Right cardiac atrium (tissue), 5 donors: ENCODE data around the gene TUBB1. TPM values are rescaled to one million over a fixed set of nuclear protein-coding genes. Genes with fewer than 3 reads are reported as not detected.
"Not testable (repeated sequence)": the region's sequence is repeated elsewhere in the genome, so short reads cannot be mapped to it uniquely, and the experiment has no call there.

Source experiments
- ATAC-seq, 2 donors: fragments of 200-7000 bp; cut with Tn5 transposase; one replicate each; pipeline versions ENCODE4 v1.8.0 to v1.9.1; 2020; ENCODE audit warnings: moderate library complexity in 2 of 2, mild to moderate bottlenecking in 1 of 2
- DNase-seq, 3 donors: peaks; one replicate each; pipeline ENCODE4 v3.0.0-alpha.2; 2020
- H3K27ac ChIP-seq: one replicate; pipeline ENCODE4 v1.5.1; 2013; ENCODE audit warnings: mild to moderate bottlenecking, low read length, control low read depth, moderate library complexity
- H3K27me3 ChIP-seq: one replicate; pipeline ENCODE4 v1.6.1; 2013; ENCODE audit not compliant: control insufficient read depth, insufficient read depth
- H3K4me1 ChIP-seq: one replicate; pipeline ENCODE4 v1.6.1; 2013; ENCODE audit warnings: low read length; ENCODE audit not compliant: control insufficient read depth, insufficient read depth
- H3K4me3 ChIP-seq: one replicate; pipeline ENCODE4 v1.5.1; 2013; ENCODE audit warnings: low read length, control low read depth
- H3K9me3 ChIP-seq: one replicate; pipeline ENCODE4 v1.6.1; 2013; ENCODE audit warnings: low read length; ENCODE audit not compliant: control insufficient read depth
- WGBS: extraction: QIAGEN DNeasy Blood & Tissue Kit; methylation state at CpG from one replicate; pipeline ENCODE4 v1.1.7; 2013; 5-methylcytosine and 5-hydroxymethylcytosine counted together
- intact Hi-C, 4 donors: fragments of 100-400 bp; cut with DNase I; formaldehyde crosslinking; loops; one replicate each; pipeline versions ENCODE4 v1.11.0 to v1.14.0; 2022 to 2023
- polyA plus RNA-seq: library from polyadenylated mRNA; stranded (reverse); fragments of 200-250 nt; gene quantifications from one replicate; pipeline ENCODE4 v1.2.3, GENCODE V29; 2013
- total RNA-seq, 4 donors: library from RNA; stranded (reverse); fragmentation: NEBNext Ultra II Directional; extraction: Animal tissue kit (Norgen Biotek cat#: 25700); gene quantifications; one replicate each; pipeline ENCODE4 v1.2.1, GENCODE V29; 2021
- donor health status: healthy with polysubstance abuse.
- donor health status: DM: no; HTN: yes; CAD: no.
- donor health status: DM: no; HTN: no; CAD: no.
- donor health status: DM: no; HTN: yes; CAD: no; lungs with severe emphysema.
- donor health status: DM: yes; HTN: yes; CAD: no.

Gene TUBB1
- total and polyA plus RNA-seq, 5 donors = 0.09 to 0.17 (median 0.12) TPM; not detected in 1

GRCh38 chr20:59007665-59008511 lies 11.3 kb upstream of the TUBB1 start:
- intact Hi-C loops = no loop called here
- peak overlapping the region; percentile 76 for H3K4me3 ChIP-seq
- no peaks in the 10 kb centered on the region for H3K9me3 ChIP-seq
- H3K27me3 ChIP-seq = no peaks in the 10 kb centered on the region
- H3K27ac ChIP-seq = no peak overlapping the region
- WGBS = 84% methylated on average over 24 of the region's 24 CpGs
- DNase-seq (peak; percentile 54 to 79 (median 78)), ATAC-seq (no peak)
- peaks cover 12% of the 10 kb centered on the region for H3K4me1 ChIP-seq

- ATAC-seq = no peak
- 83% methylated on average over 8 of the region's 8 CpGs for WGBS
- Histone ChIP-seq H3K27ac (no peak overlapping the region), H3K4me3 (no peak overlapping the region), H3K4me1 (peaks cover 12% of the 10 kb centered on the region), H3K27me3 (no peaks in the 10 kb centered on the region), H3K9me3 (no peaks in the 10 kb centered on the region)
- no peak for DNase-seq
- intact Hi-C loops = no loop called here
Observed at GRCh38 chr20:59008715-59009336, 10.4 kb upstream of the TUBB1 start.

GRCh38 chr20:59010321-59010994 lies 8.8 kb upstream of the TUBB1 start:
- no peak for ATAC-seq
- WGBS = 76% methylated on average over 8 of the region's 8 CpGs
- peaks cover 12% of the 10 kb centered on the region for H3K4me1 ChIP-seq
- no peaks in the 10 kb centered on the region for H3K27me3 ChIP-seq
- intact Hi-C loops = loop anchor here in 1 of 4 donors (10.0 kb wide), 1 partner anchor 116 kb away; no protein-coding TSS in a partner anchor
- no peak overlapping the region for H3K4me3 ChIP-seq
- no peak for DNase-seq
- no peaks in the 10 kb centered on the region for H3K9me3 ChIP-seq
- H3K27ac ChIP-seq = peak overlapping the region; percentile 1

GRCh38 chr20:59010995-59011873 lies 8.0 kb upstream of the TUBB1 start:
- DNase-seq = peak in 2 of 3 donors; percentile 51 to 79
- intact Hi-C loops = loop anchor here in 1 of 4 donors (10.0 kb wide), 1 partner anchor 116 kb away; no protein-coding TSS in a partner anchor
- H3K4me3 ChIP-seq = no peak overlapping the region
- peaks cover 10% of the 10 kb centered on the region for H3K4me1 ChIP-seq
- no peaks in the 10 kb centered on the region for H3K27me3 ChIP-seq
- WGBS = 47% methylated on average over 17 of the region's 17 CpGs
- H3K27ac ChIP-seq = peak overlapping the region; percentile 33
- H3K9me3 ChIP-seq = no peaks in the 10 kb centered on the region
- ATAC-seq = peak; percentile 16 to 43

- intact Hi-C loops = loop anchor here in 1 of 4 donors (10.0 kb wide), 1 partner anchor 117 kb away; no protein-coding TSS in a partner anchor
- 89% methylated on average over 3 of the region's 3 CpGs for WGBS
Observed at GRCh38 chr20:59011874-59012157, 7.4 kb upstream of the TUBB1 start.

GRCh38 chr20:59013031-59013951 lies 5.9 kb upstream of the TUBB1 start:
- peaks cover 10% of the 10 kb centered on the region for H3K4me1 ChIP-seq
- no peaks in the 10 kb centered on the region for H3K9me3 ChIP-seq
- no peak overlapping the region for H3K27ac ChIP-seq
- ATAC-seq (no peak), DNase-seq (no peak)
- no peak overlapping the region for H3K4me3 ChIP-seq
- H3K27me3 ChIP-seq = no peaks in the 10 kb centered on the region
- 90% methylated on average over 17 of the region's 17 CpGs for WGBS
- intact Hi-C loops = loop anchor here in 1 of 4 donors (10.0 kb wide), 1 partner anchor 118 kb away; no protein-coding TSS in a partner anchor

More at GRCh38 chr20:59011874-59012157, 7.4 kb upstream of the TUBB1 start:
- ATAC-seq, H3K4me1 ChIP-seq, H3K27ac ChIP-seq, DNase-seq, H3K27me3 ChIP-seq, H3K4me3 ChIP-seq, H3K9me3 ChIP-seq: not testable (repeated sequence)

- DNase-seq (no peak), ATAC-seq (no peak)
- H3K9me3 ChIP-seq = no peaks in the 10 kb centered on the region
- no peaks in the 10 kb centered on the region for H3K27me3 ChIP-seq
- no peak overlapping the region for H3K4me3 ChIP-seq
- H3K27ac ChIP-seq = peak overlapping the region; percentile 38
- 68% methylated on average over 13 of the region's 13 CpGs for WGBS
- intact Hi-C loops = loop anchor here in 1 of 4 donors (10.0 kb wide), 1 partner anchor 119 kb away; no protein-coding TSS in a partner anchor
- H3K4me1 ChIP-seq = peaks cover 10% of the 10 kb centered on the region
Observed at GRCh38 chr20:59013959-59014608, 5.1 kb upstream of the TUBB1 start.

- Histone ChIP-seq H3K4me1 (peaks cover 10% of the 10 kb centered on the region), H3K27ac (peak overlapping the region; percentile 19), H3K27me3 (no peaks in the 10 kb centered on the region), H3K4me3 (no peak overlapping the region), H3K9me3 (no peaks in the 10 kb centered on the region)
- 65% methylated on average over 17 of the region's 17 CpGs for WGBS
- ATAC-seq = peak; percentile 22 to 25
- intact Hi-C loops = loop anchor here in 1 of 4 donors (10.0 kb wide), 1 partner anchor 120 kb away; no protein-coding TSS in a partner anchor
- no peak for DNase-seq
Observed at GRCh38 chr20:59014680-59015389, 4.4 kb upstream of the TUBB1 start.

- WGBS = 86% methylated on average over 16 of the region's 16 CpGs
- intact Hi-C loops = loop anchor here in 1 of 4 donors (10.0 kb wide), 1 partner anchor 121 kb away; no protein-coding TSS in a partner anchor
- H3K27me3 ChIP-seq = no peaks in the 10 kb centered on the region
- peaks cover 10% of the 10 kb centered on the region for H3K4me1 ChIP-seq
- ATAC-seq (no peak), DNase-seq (no peak)
- H3K4me3 ChIP-seq = no peak overlapping the region
- H3K9me3 ChIP-seq = no peaks in the 10 kb centered on the region
- H3K27ac ChIP-seq = no peak overlapping the region
Observed at GRCh38 chr20:59015411-59015810, 3.8 kb upstream of the TUBB1 start.
